Keratinocyte (primary cell): ENCODE results near the gene RGS17. TPM values are rescaled to one million over a fixed set of nuclear protein-coding genes. Genes with fewer than 3 reads are reported as not detected.
A peak's percentile ranks its signal among the peaks of the same experiment; 100 is the strongest.

Experiments
- DNase-seq: peaks from one replicate; pipeline ENCODE4 v3.0.0-alpha.2; 2011; ENCODE audit warnings: low read depth, missing footprints, low spot score
- FAIRE-seq: peaks from 2 replicates; lab custom pipeline; 2011; peaks lifted over from hg19 to GRCh38; lab: Jason Lieb, UNC
- H2AFZ ChIP-seq: 2 replicates; pipeline ENCODE4 v1.6.0; 2012; ENCODE audit warnings: low read length, control low read depth, inconsistent platforms; ENCODE audit not compliant: control insufficient read depth
- H3K27ac ChIP-seq: 2 replicates; pipeline ENCODE4 v1.5.1; 2011; ENCODE audit warnings: low read length; ENCODE audit not compliant: control insufficient read depth, insufficient read depth
- H3K27me3 ChIP-seq: 3 replicates; pipeline ENCODE4 v1.6.0; 2011; ENCODE audit warnings: low read length; ENCODE audit not compliant: control insufficient read depth, insufficient read depth; ENCODE audit errors: extremely low read depth
- H3K36me3 ChIP-seq, 2 experiments: 2 replicates in 1 of 2; 3 replicates in 1 of 2; pipeline ENCODE4 v1.5.1; 2011; ENCODE audit warnings: low read length in 2 of 2, mild to moderate bottlenecking in 1 of 2; ENCODE audit not compliant: control insufficient read depth in 2 of 2, insufficient read depth in 2 of 2; ENCODE audit errors: extremely low read depth in 1 of 2
- H3K4me1 ChIP-seq: 3 replicates; pipeline ENCODE4 v1.5.1; 2011; ENCODE audit warnings: low read length; ENCODE audit not compliant: control insufficient read depth, insufficient read depth; ENCODE audit errors: extremely low read depth
- H3K4me2 ChIP-seq: 3 replicates; pipeline ENCODE4 v1.6.0; 2011; ENCODE audit warnings: low read depth, low read length; ENCODE audit not compliant: control insufficient read depth, insufficient read depth; ENCODE audit errors: extremely low read depth
- H3K4me3 ChIP-seq, 3 experiments: fragments of 200-600 bp in 1 of 3; sonication (generic) in 1 of 3; 2 replicates in 2 of 3; 3 replicates in 1 of 3; pipeline ENCODE4 v1.5.1; 2011 to 2016; ENCODE audit warnings: low read length in 3 of 3, mild to moderate bottlenecking in 3 of 3, control low read depth in 2 of 3, inconsistent platforms in 1 of 3, low read depth in 1 of 3, mixed read lengths in 1 of 3, mixed run types in 1 of 3, moderate library complexity in 1 of 3; ENCODE audit not compliant: control insufficient read depth in 2 of 3, insufficient read depth in 2 of 3; ENCODE audit errors: extremely low read depth in 1 of 3
- H3K79me2 ChIP-seq: 2 replicates; pipeline ENCODE4 v1.6.0; 2012; ENCODE audit warnings: low read length; ENCODE audit not compliant: control insufficient read depth, insufficient read depth
- H3K9ac ChIP-seq: 3 replicates; pipeline ENCODE4 v1.6.0; 2011; ENCODE audit warnings: low read length; ENCODE audit not compliant: control insufficient read depth, insufficient read depth; ENCODE audit errors: extremely low read depth
- H3K9me1 ChIP-seq: 3 replicates; pipeline ENCODE4 v1.6.0; 2011; ENCODE audit warnings: low read length; ENCODE audit not compliant: control insufficient read depth, insufficient read depth; ENCODE audit errors: extremely low read depth
- H3K9me3 ChIP-seq: 2 replicates; pipeline ENCODE4 v1.5.1; 2012; ENCODE audit warnings: low read depth, low read length; ENCODE audit not compliant: control insufficient read depth
- H4K20me1 ChIP-seq: 3 replicates; pipeline ENCODE4 v1.6.0; 2011; ENCODE audit warnings: low read length; ENCODE audit not compliant: control insufficient read depth, insufficient read depth; ENCODE audit errors: extremely low read depth
- EZH2 ChIP-seq: IDR thresholded peaks from one replicate; pipeline ENCODE4 v1.6.1; 2012; ENCODE audit warnings: inconsistent platforms, mild to moderate bottlenecking, low read length, moderate library complexity
- dilution Hi-C: fragments of 300-500 bp; cut with MboI; formaldehyde crosslinking; loops from one replicate; pipeline ENCODE4 v1.7.0; 2020; ENCODE audit warnings: low sequenced_read_pairs; ENCODE audit not compliant: extremely low pct_ligation_motif_present
- polyA plus RNA-seq, 5 experiments: library from polyadenylated mRNA; depleted of rRNA in 3 of 5; stranded (reverse) in 3 of 5; stranded (forward) in 1 of 5; unstranded in 1 of 5; fragments of >200 nt; gene quantifications; 1 replicate in 1 of 5; 2 replicates in 3 of 5; 3 replicates in 1 of 5; pipeline versions ENCODE4 v1.2.1 to v1.2.3, GENCODE V29; 2011 to 2012; ENCODE audit warnings: missing spikeins in 2 of 5, low read depth in 1 of 5, low replicate concordance in 1 of 5
- TF ChIP-seq, protein P1 (sequence below), 3 experiments: IDR thresholded peaks in 1 of 3; conservative IDR thresholded peaks in 1 of 3; optimal IDR thresholded peaks in 1 of 3; 2 replicates in 2 of 3; 3 replicates in 1 of 3; pipeline versions ENCODE3 to v1.5.1; 2011; ENCODE audit warnings: low read length in 3 of 3, mild to moderate bottlenecking in 3 of 3, moderate library complexity in 2 of 3, control low read depth in 1 of 3, inconsistent platforms in 1 of 3; ENCODE audit not compliant: insufficient read depth in 2 of 3; ENCODE audit errors: extremely low read depth in 1 of 3

Gene RGS17
- polyA plus RNA-seq, 1 donor (not counting 4 experiments of a cell fraction or from before 2014, with no cell fraction given) = 0.22 TPM

DNA sequence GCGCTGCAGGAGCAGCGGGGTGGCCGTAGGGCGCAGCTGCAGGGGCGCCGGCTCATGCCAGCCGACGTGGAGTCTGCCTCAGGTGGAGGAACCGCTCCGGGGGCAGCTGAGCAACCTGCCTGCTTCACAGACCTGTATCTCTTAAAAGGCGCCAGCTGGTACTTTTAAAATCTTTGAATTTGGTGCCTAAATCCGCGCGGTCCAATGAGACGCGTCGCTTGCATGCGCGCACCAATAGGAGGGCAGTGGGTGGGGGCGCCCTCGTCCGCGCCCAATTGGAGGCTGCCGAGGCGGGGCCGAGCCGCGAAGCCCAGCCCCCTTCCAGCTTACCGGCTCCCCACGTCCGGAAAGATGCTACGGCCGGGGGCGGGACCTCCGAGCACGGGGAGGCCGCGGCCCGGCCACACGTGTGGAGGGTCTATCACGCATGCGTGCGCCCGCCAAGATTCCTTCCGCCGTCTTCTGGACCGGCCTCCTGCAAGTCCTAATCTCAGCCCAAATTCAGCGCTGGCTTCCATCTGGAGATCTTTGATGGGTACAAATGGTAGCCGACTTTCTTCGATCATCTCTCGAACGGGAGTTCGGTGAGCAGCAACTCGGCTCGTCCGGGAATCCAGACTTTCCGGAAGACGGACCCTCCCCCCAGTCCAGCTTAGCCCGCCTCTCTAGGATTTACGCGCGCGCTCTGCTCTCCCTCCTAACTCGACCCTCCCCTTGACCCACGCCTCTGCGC is 148.0 kb downstream of the RGS17 start, which contains the start of gene FBXO5:
Gene FBXO5 (minus strand): TSS at position 138 of the 733 bp plus-strand sequence. CDS start 82 bp downstream, at position 56.
- no peaks in the 10 kb centered on the region for H3K9me1 ChIP-seq
- H3K4me3 ChIP-seq = peak within 1 kb of the TSS; percentile 68 to 98 (median 93)
- H3K9ac ChIP-seq = peak within 1 kb of the TSS; percentile 92
- peak within 1 kb of the TSS; percentile 93 for H3K27ac ChIP-seq
- no peaks in the 10 kb centered on the region for H4K20me1 ChIP-seq
- DNase-seq (peak; percentile 83), FAIRE-seq (no peak)
- peak within 1 kb of the TSS; percentile 93 for H3K4me2 ChIP-seq
- H3K9me3 ChIP-seq = no peaks in the 10 kb centered on the region
- TF ChIP-seq EZH2 = no peak
- TF ChIP-seq, protein P1, sequence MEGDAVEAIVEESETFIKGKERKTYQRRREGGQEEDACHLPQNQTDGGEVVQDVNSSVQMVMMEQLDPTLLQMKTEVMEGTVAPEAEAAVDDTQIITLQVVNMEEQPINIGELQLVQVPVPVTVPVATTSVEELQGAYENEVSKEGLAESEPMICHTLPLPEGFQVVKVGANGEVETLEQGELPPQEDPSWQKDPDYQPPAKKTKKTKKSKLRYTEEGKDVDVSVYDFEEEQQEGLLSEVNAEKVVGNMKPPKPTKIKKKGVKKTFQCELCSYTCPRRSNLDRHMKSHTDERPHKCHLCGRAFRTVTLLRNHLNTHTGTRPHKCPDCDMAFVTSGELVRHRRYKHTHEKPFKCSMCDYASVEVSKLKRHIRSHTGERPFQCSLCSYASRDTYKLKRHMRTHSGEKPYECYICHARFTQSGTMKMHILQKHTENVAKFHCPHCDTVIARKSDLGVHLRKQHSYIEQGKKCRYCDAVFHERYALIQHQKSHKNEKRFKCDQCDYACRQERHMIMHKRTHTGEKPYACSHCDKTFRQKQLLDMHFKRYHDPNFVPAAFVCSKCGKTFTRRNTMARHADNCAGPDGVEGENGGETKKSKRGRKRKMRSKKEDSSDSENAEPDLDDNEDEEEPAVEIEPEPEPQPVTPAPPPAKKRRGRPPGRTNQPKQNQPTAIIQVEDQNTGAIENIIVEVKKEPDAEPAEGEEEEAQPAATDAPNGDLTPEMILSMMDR (optimal IDR thresholded peaks at IDR 0.05 in 1 of 3, IDR thresholded peaks at IDR 0.05 in 1 of 3, conservative IDR thresholded peaks at IDR 0.05 in 1 of 3; ENCODE audit: extremely low read depth in 1 of 3, insufficient read depth in 2 of 3, low read length in 3 of 3) = no peak
- peaks cover 29% of the 10 kb centered on the region for H3K4me1 ChIP-seq
- dilution Hi-C loops = no loop called here
- H3K36me3 ChIP-seq = no peaks in the 10 kb centered on the region
- peaks cover 62% of the 10 kb centered on the region for H3K79me2 ChIP-seq
- H2AFZ ChIP-seq = peak within 1 kb of the TSS; percentile 97
- no peaks in the 10 kb centered on the region for H3K27me3 ChIP-seq

DNA sequence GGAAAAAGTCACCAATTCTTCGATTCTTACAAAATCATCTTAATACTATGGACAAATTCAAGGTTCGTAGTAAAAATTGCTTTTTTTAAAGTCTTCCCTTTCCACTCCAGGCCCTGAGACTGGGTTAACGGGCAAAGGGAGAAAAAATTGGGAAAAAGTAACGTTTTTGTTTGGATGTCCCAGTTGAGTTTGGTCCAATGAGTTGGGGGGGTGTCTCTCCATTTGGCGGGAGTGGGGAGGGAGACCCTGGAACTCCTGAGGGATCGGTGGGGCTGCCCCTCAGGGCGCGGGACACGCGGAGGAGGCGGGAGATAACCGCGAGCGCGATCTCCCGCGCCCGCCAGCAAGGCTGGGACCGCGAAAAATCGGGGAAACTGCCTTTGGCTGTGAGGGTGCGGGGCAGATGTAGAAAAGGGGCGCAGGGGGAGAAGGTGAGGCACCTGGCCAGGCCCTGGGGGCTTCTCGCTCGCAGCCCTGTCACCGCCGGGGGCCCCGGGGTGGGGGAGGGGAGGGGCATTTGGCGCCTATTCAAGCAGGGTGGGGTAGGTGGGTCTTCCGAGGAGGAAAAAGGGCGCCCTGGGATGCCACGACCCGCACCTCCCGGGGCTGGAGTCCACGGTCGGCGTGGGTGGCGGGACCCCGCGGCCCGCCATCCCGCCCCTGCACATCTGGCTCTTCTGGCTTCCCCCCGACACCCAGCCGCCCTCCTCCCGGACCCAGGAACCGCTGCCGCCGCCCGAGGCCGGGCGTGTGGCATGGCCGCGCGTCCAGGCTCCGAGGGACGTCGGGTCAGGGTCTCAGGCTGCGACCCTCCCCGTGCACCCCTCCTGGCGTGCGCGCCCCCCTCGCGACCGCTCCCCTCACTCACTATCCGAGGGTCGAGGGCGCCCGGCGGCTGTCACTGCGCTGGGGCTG is 148.8 kb downstream of the RGS17 start:
- H3K9me3 ChIP-seq = no peaks in the 10 kb centered on the region
- H3K9ac ChIP-seq = peak overlapping the region; percentile 66
- peak overlapping the region; percentile 68 to 76 (median 74) for H3K4me3 ChIP-seq
- H3K79me2 ChIP-seq = peaks cover 70% of the 10 kb centered on the region
- peak overlapping the region; percentile 22 for H3K27ac ChIP-seq
- no peaks in the 10 kb centered on the region for H4K20me1 ChIP-seq
- TF ChIP-seq, protein P1 (optimal IDR thresholded peaks at IDR 0.05 in 1 of 3, IDR thresholded peaks at IDR 0.05 in 1 of 3, conservative IDR thresholded peaks at IDR 0.05 in 1 of 3; ENCODE audit: extremely low read depth in 1 of 3, insufficient read depth in 2 of 3, low read length in 3 of 3) = no peak
- no peak for TF ChIP-seq EZH2
- no peaks in the 10 kb centered on the region for H3K27me3 ChIP-seq
- peak overlapping the region; percentile 6 for H2AFZ ChIP-seq
- DNase-seq (no peak), FAIRE-seq (no peak)
- dilution Hi-C loops = no loop called here
- H3K36me3 ChIP-seq = no peaks in the 10 kb centered on the region
- H3K9me1 ChIP-seq = no peaks in the 10 kb centered on the region
- H3K4me2 ChIP-seq = peak overlapping the region; percentile 67
- peaks cover 29% of the 10 kb centered on the region for H3K4me1 ChIP-seq
